ENCODE results near the gene FRMD4A. TPM values are rescaled to one million over a fixed set of nuclear protein-coding genes. Genes with fewer than 3 reads are reported as not detected.

Gene FRMD4A
- total RNA-seq, 5 donors from 2014 or later (not counting 1 experiment from before 2014, with no cell fraction given): 1.3 to 1.8 (median 1.4) TPM

- CTCF ChIA-PET: no interaction called here
Measured at GRCh38 chr10:14123139-14123538, 207.6 kb downstream of the FRMD4A start.

GRCh38 chr10:14120812-14121211, 209.9 kb downstream of the FRMD4A start:
- POLR2A ChIA-PET: no interaction called here
- Histone ChIP-seq H3K4me3 (ENCODE audit: control insufficient read depth in 1 of 2, extremely low read depth in 1 of 2, low read length in 1 of 2) (no peak overlapping the region), H3K27me3 (replicated peaks in 1 of 2; ENCODE audit: control insufficient read depth in 2 of 2, extremely low read depth in 1 of 2, insufficient read depth in 2 of 2, low read length in 1 of 2) (no peaks in the 10 kb centered on the region), H3K9me3 (no peaks in the 10 kb centered on the region), H3K27ac (ENCODE audit: low read length) (no peak overlapping the region), H3K36me3 (ENCODE audit: control insufficient read depth in 2 of 2, extremely low read depth in 1 of 2, insufficient read depth in 1 of 2, low read length in 1 of 2) (no peaks in the 10 kb centered on the region), H3K4me1 (ENCODE audit: control insufficient read depth in 1 of 2, extremely low read depth in 1 of 2, insufficient read depth in 2 of 2, low read length in 2 of 2) (no peaks in the 10 kb centered on the region)
- H3K36me3 Mint-ChIP-seq: no peaks in the 10 kb centered on the region
- no peak for DNase-seq
- peaks cover 0 to 1% of the 10 kb centered on the region in 2 donors for H3K27me3 Mint-ChIP-seq
- H3K4me1 Mint-ChIP-seq: no peaks in the 10 kb centered on the region
- no peak overlapping the region for H3K4me3 Mint-ChIP-seq
- WGBS (ENCODE audit: insufficient coverage): 63% methylated on average over 1 of the region's 2 CpGs
- H3K27ac Mint-ChIP-seq: no peak overlapping the region
- CTCF ChIA-PET: no interaction called here
- no peaks in the 10 kb centered on the region for H3K9me3 Mint-ChIP-seq
- ATAC-seq (replicated peaks in 1 of 4): no peak

More at GRCh38 chr10:14123139-14123538, 207.6 kb downstream of the FRMD4A start:
- no peaks in the 10 kb centered on the region for H3K36me3 Mint-ChIP-seq
- no peaks in the 10 kb centered on the region for H3K4me1 Mint-ChIP-seq
- Histone ChIP-seq H3K27me3 (replicated peaks in 1 of 2; ENCODE audit: control insufficient read depth in 2 of 2, extremely low read depth in 1 of 2, insufficient read depth in 2 of 2, low read length in 1 of 2) (no peaks in the 10 kb centered on the region), H3K36me3 (ENCODE audit: control insufficient read depth in 2 of 2, extremely low read depth in 1 of 2, insufficient read depth in 1 of 2, low read length in 1 of 2) (no peaks in the 10 kb centered on the region), H3K9me3 (no peaks in the 10 kb centered on the region), H3K4me3 (ENCODE audit: control insufficient read depth in 1 of 2, extremely low read depth in 1 of 2, low read length in 1 of 2) (no peak overlapping the region), H3K27ac (ENCODE audit: low read length) (no peak overlapping the region), H3K4me1 (ENCODE audit: control insufficient read depth in 1 of 2, extremely low read depth in 1 of 2, insufficient read depth in 2 of 2, low read length in 2 of 2) (no peaks in the 10 kb centered on the region)
- no peak for ATAC-seq (replicated peaks in 1 of 4)
- no peak overlapping the region for H3K27ac Mint-ChIP-seq
- POLR2A ChIA-PET: no interaction called here
- H3K27me3 Mint-ChIP-seq: peaks cover 3 to 4% of the 10 kb centered on the region in 2 donors
- DNase-seq: no peak
- H3K4me3 Mint-ChIP-seq: no peak overlapping the region
- WGBS (ENCODE audit: insufficient coverage): 82% methylated on average over 5 of the region's 5 CpGs
- no peaks in the 10 kb centered on the region for H3K9me3 Mint-ChIP-seq

GRCh38 chr10:14118953-14119352, 211.8 kb downstream of the FRMD4A start:
- WGBS (ENCODE audit: insufficient coverage): 86% methylated on average over 2 of the region's 4 CpGs
- POLR2A ChIA-PET: no interaction called here
- CTCF ChIA-PET: no interaction called here
- no peak overlapping the region for H3K4me3 Mint-ChIP-seq
- Histone ChIP-seq H3K27ac (ENCODE audit: low read length) (no peak overlapping the region), H3K4me1 (ENCODE audit: control insufficient read depth in 1 of 2, extremely low read depth in 1 of 2, insufficient read depth in 2 of 2, low read length in 2 of 2) (no peaks in the 10 kb centered on the region), H3K36me3 (ENCODE audit: control insufficient read depth in 2 of 2, extremely low read depth in 1 of 2, insufficient read depth in 1 of 2, low read length in 1 of 2) (no peaks in the 10 kb centered on the region), H3K4me3 (ENCODE audit: control insufficient read depth in 1 of 2, extremely low read depth in 1 of 2, low read length in 1 of 2) (no peak overlapping the region), H3K9me3 (no peaks in the 10 kb centered on the region), H3K27me3 (replicated peaks in 1 of 2; ENCODE audit: control insufficient read depth in 2 of 2, extremely low read depth in 1 of 2, insufficient read depth in 2 of 2, low read length in 1 of 2) (peaks cover 0 to 3% of the 10 kb centered on the region in 2 experiments)
- no peak overlapping the region for H3K27ac Mint-ChIP-seq
- no peaks in the 10 kb centered on the region for H3K9me3 Mint-ChIP-seq
- no peak for ATAC-seq (replicated peaks in 1 of 4)
- H3K27me3 Mint-ChIP-seq: peaks cover 0 to 1% of the 10 kb centered on the region in 2 donors
- no peaks in the 10 kb centered on the region for H3K36me3 Mint-ChIP-seq
- peak in 1 of 35 experiments; percentile 9 for DNase-seq
- H3K4me1 Mint-ChIP-seq: no peaks in the 10 kb centered on the region

GRCh38 chr10:14116837-14117236, 213.9 kb downstream of the FRMD4A start:
- Mint-ChIP-seq H3K27ac (no peak overlapping the region), H3K36me3 (no peaks in the 10 kb centered on the region), H3K9me3 (no peaks in the 10 kb centered on the region), H3K4me1 (no peaks in the 10 kb centered on the region), H3K4me3 (no peak overlapping the region), H3K27me3 (peaks cover 0 to 2% of the 10 kb centered on the region in 2 donors)
- Histone ChIP-seq H3K9me3 (no peaks in the 10 kb centered on the region), H3K36me3 (ENCODE audit: control insufficient read depth in 2 of 2, extremely low read depth in 1 of 2, insufficient read depth in 1 of 2, low read length in 1 of 2) (no peaks in the 10 kb centered on the region), H3K4me3 (ENCODE audit: control insufficient read depth in 1 of 2, extremely low read depth in 1 of 2, low read length in 1 of 2) (no peak overlapping the region), H3K27ac (ENCODE audit: low read length) (no peak overlapping the region), H3K27me3 (replicated peaks in 1 of 2; ENCODE audit: control insufficient read depth in 2 of 2, extremely low read depth in 1 of 2, insufficient read depth in 2 of 2, low read length in 1 of 2) (peaks cover 0 to 6% of the 10 kb centered on the region in 2 experiments), H3K4me1 (ENCODE audit: control insufficient read depth in 1 of 2, extremely low read depth in 1 of 2, insufficient read depth in 2 of 2, low read length in 2 of 2) (no peaks in the 10 kb centered on the region)
- CTCF ChIA-PET: no interaction called here
- ATAC-seq (replicated peaks in 1 of 4): no peak
- DNase-seq: no peak
- POLR2A ChIA-PET: no interaction called here

GRCh38 chr10:14116021-14116420, 214.7 kb downstream of the FRMD4A start:
- H3K27me3 Mint-ChIP-seq: peaks cover 0 to 2% of the 10 kb centered on the region in 2 donors
- no peaks in the 10 kb centered on the region for H3K9me3 ChIP-seq
- H3K27ac Mint-ChIP-seq: no peak overlapping the region
- no peaks in the 10 kb centered on the region for H3K9me3 Mint-ChIP-seq
- peaks cover 0 to 6% of the 10 kb centered on the region in 2 experiments for H3K27me3 ChIP-seq (replicated peaks in 1 of 2; ENCODE audit: control insufficient read depth in 2 of 2, extremely low read depth in 1 of 2, insufficient read depth in 2 of 2, low read length in 1 of 2)
- H3K4me1 ChIP-seq (ENCODE audit: control insufficient read depth in 1 of 2, extremely low read depth in 1 of 2, insufficient read depth in 2 of 2, low read length in 2 of 2): no peaks in the 10 kb centered on the region
- H3K36me3 Mint-ChIP-seq: no peaks in the 10 kb centered on the region
- ATAC-seq (replicated peaks in 1 of 4) (no peak), DNase-seq (no peak)
- WGBS (ENCODE audit: insufficient coverage): 100% methylated on average over 6 of the region's 8 CpGs
- H3K4me1 Mint-ChIP-seq: no peaks in the 10 kb centered on the region
- H3K4me3 ChIP-seq (ENCODE audit: control insufficient read depth in 1 of 2, extremely low read depth in 1 of 2, low read length in 1 of 2): no peak overlapping the region
- ChIA-PET CTCF (no interaction called here), POLR2A (no interaction called here)
- H3K27ac ChIP-seq (ENCODE audit: low read length): no peak overlapping the region
- no peaks in the 10 kb centered on the region for H3K36me3 ChIP-seq (ENCODE audit: control insufficient read depth in 2 of 2, extremely low read depth in 1 of 2, insufficient read depth in 1 of 2, low read length in 1 of 2)
- no peak overlapping the region for H3K4me3 Mint-ChIP-seq

- peaks cover 0 to 7% of the 10 kb centered on the region in 2 experiments for H3K27me3 ChIP-seq (replicated peaks in 1 of 2; ENCODE audit: control insufficient read depth in 2 of 2, extremely low read depth in 1 of 2, insufficient read depth in 2 of 2, low read length in 1 of 2)
- no peak overlapping the region for H3K4me3 ChIP-seq (ENCODE audit: control insufficient read depth in 1 of 2, extremely low read depth in 1 of 2, low read length in 1 of 2)
- H3K27ac Mint-ChIP-seq: no peak overlapping the region
- H3K4me1 ChIP-seq (ENCODE audit: control insufficient read depth in 1 of 2, extremely low read depth in 1 of 2, insufficient read depth in 2 of 2, low read length in 2 of 2): no peaks in the 10 kb centered on the region
- H3K36me3 ChIP-seq (ENCODE audit: control insufficient read depth in 2 of 2, extremely low read depth in 1 of 2, insufficient read depth in 1 of 2, low read length in 1 of 2): no peaks in the 10 kb centered on the region
- no peak for DNase-seq
- no peaks in the 10 kb centered on the region for H3K4me1 Mint-ChIP-seq
- no peaks in the 10 kb centered on the region for H3K9me3 ChIP-seq
- H3K36me3 Mint-ChIP-seq: no peaks in the 10 kb centered on the region
- WGBS (ENCODE audit: insufficient coverage): 88% methylated on average over 1 of the region's 2 CpGs
- no peaks in the 10 kb centered on the region for H3K9me3 Mint-ChIP-seq
- H3K27ac ChIP-seq (ENCODE audit: low read length): no peak overlapping the region
- no peak for ATAC-seq (replicated peaks in 1 of 4)
- ChIA-PET POLR2A (no interaction called here), CTCF (interaction anchor here in 1 of 2 donors (0.6 kb wide), 1 partner anchor 15 kb away, joined by 4 read pairs; no protein-coding TSS in a partner anchor)
- H3K4me3 Mint-ChIP-seq: no peak overlapping the region
- peaks cover 0 to 2% of the 10 kb centered on the region in 2 donors for H3K27me3 Mint-ChIP-seq
Measured at GRCh38 chr10:14114791-14115190, 215.9 kb downstream of the FRMD4A start.

GRCh38 chr10:14112056-14112455, 218.7 kb downstream of the FRMD4A start:
- Histone ChIP-seq H3K4me3 (ENCODE audit: control insufficient read depth in 1 of 2, extremely low read depth in 1 of 2, low read length in 1 of 2) (no peak overlapping the region), H3K4me1 (ENCODE audit: control insufficient read depth in 1 of 2, extremely low read depth in 1 of 2, insufficient read depth in 2 of 2, low read length in 2 of 2) (no peaks in the 10 kb centered on the region), H3K27ac (ENCODE audit: low read length) (no peak overlapping the region), H3K27me3 (replicated peaks in 1 of 2; ENCODE audit: control insufficient read depth in 2 of 2, extremely low read depth in 1 of 2, insufficient read depth in 2 of 2, low read length in 1 of 2) (peaks cover 0 to 10% of the 10 kb centered on the region in 2 experiments), H3K36me3 (ENCODE audit: control insufficient read depth in 2 of 2, extremely low read depth in 1 of 2, insufficient read depth in 1 of 2, low read length in 1 of 2) (no peaks in the 10 kb centered on the region), H3K9me3 (no peaks in the 10 kb centered on the region)
- H3K27ac Mint-ChIP-seq: no peak overlapping the region
- no peak overlapping the region for H3K4me3 Mint-ChIP-seq
- H3K27me3 Mint-ChIP-seq: peaks cover 9 to 19% of the 10 kb centered on the region in 2 donors
- H3K9me3 Mint-ChIP-seq: peaks cover 0 to under 1% (median 0%) of the 10 kb centered on the region in 3 donors
- DNase-seq: no peak
- CTCF ChIA-PET: no interaction called here
- H3K4me1 Mint-ChIP-seq: no peaks in the 10 kb centered on the region
- 14% methylated on average over 1 of the region's 5 CpGs for WGBS (ENCODE audit: insufficient coverage)
- ATAC-seq (replicated peaks in 1 of 4): no peak
- no peaks in the 10 kb centered on the region for H3K36me3 Mint-ChIP-seq
- POLR2A ChIA-PET: no interaction called here
